Smooth muscle cell (in vitro differentiated cells): ENCODE data around the gene DYRK2. TPM values are rescaled to one million over a fixed set of nuclear protein-coding genes. Genes with fewer than 3 reads are reported as not detected.

Experiments used
- DNase-seq: peaks from one replicate; lab custom pipeline; 2025; ENCODE audit not compliant: unreplicated experiment; lab: John Stamatoyannopoulos, UW
- H2AFZ ChIP-seq: fragments of 200-600 bp; sonication (generic); 2 replicates; pipeline ENCODE4 v1.6.0; 2016; ENCODE audit warnings: antibody characterized with exemption, low read depth, mild to moderate bottlenecking
- H3F3A ChIP-seq: fragments of 200-600 bp; sonication (generic); 2 replicates; pipeline ENCODE4 v1.6.0; 2017; ENCODE audit warnings: antibody characterized with exemption, low read depth
- H3K27ac ChIP-seq: fragments of 200-600 bp; sonication (generic); 2 replicates; pipeline ENCODE4 v1.5.1; 2016; ENCODE audit warnings: low read depth, mild to moderate bottlenecking
- H3K27me3 ChIP-seq: fragments of 200-600 bp; sonication (generic); 2 replicates; pipeline ENCODE4 v1.6.1; 2016; ENCODE audit warnings: low read depth, mild to moderate bottlenecking
- H3K36me3 ChIP-seq: fragments of 200-600 bp; sonication (generic); 2 replicates; pipeline ENCODE4 v1.5.1; 2016; ENCODE audit warnings: low read depth
- H3K4me1 ChIP-seq: fragments of 200-600 bp; sonication (generic); 2 replicates; pipeline ENCODE4 v1.5.1; 2016; ENCODE audit warnings: low read depth
- H3K4me2 ChIP-seq: fragments of 200-600 bp; sonication (generic); 2 replicates; pipeline ENCODE4 v1.6.0; 2016; ENCODE audit warnings: mild to moderate bottlenecking
- H3K4me3 ChIP-seq: fragments of 200-600 bp; sonication (generic); 2 replicates; pipeline ENCODE4 v1.5.1; 2016; ENCODE audit warnings: mild to moderate bottlenecking
- H3K79me2 ChIP-seq: fragments of 200-600 bp; sonication (generic); 2 replicates; pipeline ENCODE4 v1.6.0; 2016; ENCODE audit warnings: low read depth, mild to moderate bottlenecking
- H3K9ac ChIP-seq: fragments of 200-600 bp; sonication (generic); 2 replicates; pipeline ENCODE4 v1.6.0; 2016; ENCODE audit warnings: low read depth
- H3K9me3 ChIP-seq: fragments of 200-600 bp; sonication (generic); replicated peaks from 2 replicates; pipeline ENCODE4 v1.5.1; 2016; ENCODE audit warnings: low read depth
- H4K20me1 ChIP-seq: fragments of 200-600 bp; sonication (generic); 2 replicates; pipeline ENCODE4 v1.6.0; 2016; ENCODE audit warnings: low read depth
- CTCF ChIP-seq: fragments of 200-600 bp; sonication (generic); IDR thresholded peaks from 2 replicates; pipeline ENCODE4 v1.5.1; 2017; ENCODE audit warnings: borderline replicate concordance, mild to moderate bottlenecking, antibody characterized with exemption; ENCODE audit not compliant: insufficient read depth, poor library complexity, severe bottlenecking
- WGBS: methylation state at CpG from one replicate; pipeline ENCODE4 v1.1.7; 2016; ENCODE audit warnings: low lambda C conversion rate; 5-methylcytosine and 5-hydroxymethylcytosine counted together
- polyA plus RNA-seq: library from polyadenylated mRNA; unstranded; fragments of >200 nt; fragmentation: Nextera tagmentation; extraction: Ambion mirVana; gene quantifications from 2 replicates; pipeline ENCODE4 v1.2.1, GENCODE V29; 2016
- total RNA-seq: library from RNA; depleted of rRNA; stranded (reverse); fragments of >200 nt; gene quantifications from 2 replicates; pipeline ENCODE4 v1.2.3, GENCODE V29; 2014

DYRK2 gene
- total and polyA plus RNA-seq, 2 experiments from 2014 or later: 44.0 to 64.1 TPM

DNA sequence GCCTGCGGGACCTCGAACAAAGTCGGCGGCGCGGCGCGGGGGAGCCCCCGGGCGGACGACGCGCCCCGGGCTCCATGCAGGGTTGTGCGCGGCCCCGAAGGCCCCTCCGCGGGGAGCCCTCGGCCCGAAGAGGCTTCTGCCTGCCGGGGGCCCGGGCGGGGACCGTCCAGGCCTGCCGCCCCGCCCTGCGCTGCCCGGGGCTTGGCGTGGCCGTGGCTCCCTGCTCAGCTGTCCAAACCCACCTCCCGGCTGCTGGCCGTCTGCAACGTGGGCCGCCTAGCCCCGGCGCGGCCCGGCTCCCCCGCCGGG lies 670 bp downstream of the DYRK2 start:
- peaks cover 56% of the 10 kb centered on the region for H3K79me2 ChIP-seq
- H3K4me3 ChIP-seq: peak overlapping the region; percentile 94
- peaks cover 13% of the 10 kb centered on the region for H3F3A ChIP-seq
- peak overlapping the region; percentile 96 for H3K27ac ChIP-seq
- peaks cover 18% of the 10 kb centered on the region for H3K4me1 ChIP-seq
- H2AFZ ChIP-seq: no peak overlapping the region
- no peak for DNase-seq
- TF ChIP-seq CTCF: no peak
- H3K36me3 ChIP-seq: no peaks in the 10 kb centered on the region
- no peaks in the 10 kb centered on the region for H3K9me3 ChIP-seq
- peak overlapping the region; percentile 92 for H3K4me2 ChIP-seq
- H3K9ac ChIP-seq: peak overlapping the region; percentile 94
- no peaks in the 10 kb centered on the region for H3K27me3 ChIP-seq
- peaks cover 45% of the 10 kb centered on the region for H4K20me1 ChIP-seq
- WGBS: 1% methylated on average over 34 of the region's 41 CpGs

DNA sequence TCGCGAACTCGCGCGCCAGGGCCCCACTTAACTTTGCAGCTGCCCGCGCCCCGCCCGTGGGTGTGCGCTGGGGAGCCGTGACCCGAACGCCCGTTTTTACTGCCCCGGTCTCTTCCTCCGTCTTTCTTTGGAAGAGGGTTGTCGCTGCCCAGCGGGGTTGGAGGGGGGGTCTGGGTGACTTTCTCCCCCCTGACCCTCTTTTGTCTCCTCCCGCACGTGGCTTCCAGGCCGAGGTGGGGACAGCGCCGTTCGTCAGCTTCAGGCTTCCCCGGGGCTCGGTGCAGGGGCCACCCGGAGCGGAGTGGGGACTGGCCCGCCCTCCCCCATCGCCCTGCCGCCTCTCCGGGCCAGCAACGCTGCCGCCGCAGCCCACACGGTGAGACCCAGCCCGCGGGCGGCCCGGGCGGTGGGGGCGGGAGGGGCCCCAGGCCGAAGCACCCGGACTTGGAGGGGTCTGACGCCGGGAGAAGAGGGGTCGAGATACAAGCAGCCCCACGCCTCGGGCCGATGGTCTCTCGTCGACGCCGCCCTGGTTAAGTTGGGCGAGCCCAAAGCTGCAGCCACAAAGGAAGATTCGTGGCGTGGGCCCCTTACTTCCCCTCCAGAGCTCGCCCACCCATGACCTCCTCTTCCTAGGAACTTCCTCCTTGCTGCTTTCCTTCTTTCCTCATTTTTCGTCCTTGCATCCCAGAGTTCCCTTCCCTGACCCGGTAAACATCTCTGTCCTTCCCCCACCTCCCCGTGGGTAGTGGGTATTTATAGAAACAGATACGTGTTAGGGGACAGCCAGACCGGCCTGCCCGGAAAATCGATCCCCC lies 1.2 kb downstream of the DYRK2 start:
- H3F3A ChIP-seq: peaks cover 19% of the 10 kb centered on the region
- H3K79me2 ChIP-seq: peaks cover 62% of the 10 kb centered on the region
- no peaks in the 10 kb centered on the region for H3K27me3 ChIP-seq
- peak overlapping the region; percentile 92 for H3K4me2 ChIP-seq
- H3K27ac ChIP-seq: peak overlapping the region; percentile 96
- 1% methylated on average over 49 of the region's 65 CpGs for whole genome bisulfite sequencing
- H3K9me3 ChIP-seq: no peaks in the 10 kb centered on the region
- peak overlapping the region; percentile 94 for H3K9ac ChIP-seq
- peaks cover 20% of the 10 kb centered on the region for H3K4me1 ChIP-seq
- no peak for TF ChIP-seq CTCF
- H4K20me1 ChIP-seq: peaks cover 51% of the 10 kb centered on the region
- H2AFZ ChIP-seq: no peak overlapping the region
- DNase-seq: no peak
- H3K4me3 ChIP-seq: peak overlapping the region; percentile 94
- H3K36me3 ChIP-seq: no peaks in the 10 kb centered on the region

- peak overlapping the region; percentile 96 for H3K27ac ChIP-seq
- no peak for TF ChIP-seq CTCF
- peak overlapping the region; percentile 92 for H3K4me2 ChIP-seq
- H3K4me3 ChIP-seq: peak overlapping the region; percentile 94
- no peak for DNase-seq
- H3K27me3 ChIP-seq: no peaks in the 10 kb centered on the region
- H3K9ac ChIP-seq: peak overlapping the region; percentile 94
- no peaks in the 10 kb centered on the region for H3K9me3 ChIP-seq
- H3F3A ChIP-seq: peaks cover 21% of the 10 kb centered on the region
- H3K4me1 ChIP-seq: peaks cover 20% of the 10 kb centered on the region
- H3K36me3 ChIP-seq: no peaks in the 10 kb centered on the region
- H3K79me2 ChIP-seq: peaks cover 70% of the 10 kb centered on the region
- H2AFZ ChIP-seq: no peak overlapping the region
- 6% methylated on average over 11 of the region's 11 CpGs for WGBS
- H4K20me1 ChIP-seq: peaks cover 58% of the 10 kb centered on the region
Measured at GRCh38 chr12:67650388-67651131, 2.0 kb downstream of the DYRK2 start.
